Lower leg skin (tissue), 4 donors: Measurements from ENCODE around the gene SMARCA2. TPM values are rescaled to one million over a fixed set of nuclear protein-coding genes. Genes with fewer than 3 reads are reported as not detected.

Experiments used
- DNase-seq, 2 donors: peaks; one replicate each; pipeline ENCODE4 v3.0.0-alpha.2; 2019; ENCODE audit warnings: low spot score in 2 of 2
- H3K4me3 ChIP-seq: fragments of 200-600 bp; sonication (generic); 2 replicates; pipeline ENCODE4 v1.5.1; 2017; ENCODE audit warnings: mild to moderate bottlenecking, low read depth; ENCODE audit not compliant: poor library complexity, severe bottlenecking
- POLR2A ChIP-seq, 2 donors: fragments of 450-650 bp; IDR thresholded peaks; one replicate each; pipeline ENCODE4 v1.6.1; 2016 to 2017; ENCODE audit warnings: antibody characterized with exemption in 2 of 2, mild to moderate bottlenecking in 1 of 2, moderate library complexity in 1 of 2
- WGBS, 2 donors: methylation state at CpG; one replicate each; pipeline ENCODE4 v1.1.5; 2018; 5-methylcytosine and 5-hydroxymethylcytosine counted together
- intact Hi-C: fragments of 100-400 bp; cut with DNase I; formaldehyde crosslinking; loops from one replicate; pipeline ENCODE4 v1.15.0; 2023; ENCODE audit warnings: low total_unique reads
- total RNA-seq, 4 donors: library from RNA; depleted of rRNA; stranded (reverse); fragments of >200 nt; gene quantifications; one replicate each; pipeline ENCODE4 v1.1.0, GENCODE V29; 2016
- TF ChIP-seq, protein P1 (sequence below), 3 donors: fragments of 450-650 bp; IDR thresholded peaks; one replicate each; pipeline ENCODE4 v1.5.1; 2016; ENCODE audit warnings: antibody characterized with exemption in 3 of 3, mild to moderate bottlenecking in 3 of 3, moderate library complexity in 2 of 3

SMARCA2 gene
- total RNA-seq, 4 donors from 2014 or later, result 111 to 130 (median 114) TPM

GRCh38 chr9:2040828-2041227 lies 25.7 kb downstream of the SMARCA2 start:
- TF ChIP-seq POLR2A (IDR thresholded peaks at IDR 0.05), result no peak
- TF ChIP-seq, protein P1, sequence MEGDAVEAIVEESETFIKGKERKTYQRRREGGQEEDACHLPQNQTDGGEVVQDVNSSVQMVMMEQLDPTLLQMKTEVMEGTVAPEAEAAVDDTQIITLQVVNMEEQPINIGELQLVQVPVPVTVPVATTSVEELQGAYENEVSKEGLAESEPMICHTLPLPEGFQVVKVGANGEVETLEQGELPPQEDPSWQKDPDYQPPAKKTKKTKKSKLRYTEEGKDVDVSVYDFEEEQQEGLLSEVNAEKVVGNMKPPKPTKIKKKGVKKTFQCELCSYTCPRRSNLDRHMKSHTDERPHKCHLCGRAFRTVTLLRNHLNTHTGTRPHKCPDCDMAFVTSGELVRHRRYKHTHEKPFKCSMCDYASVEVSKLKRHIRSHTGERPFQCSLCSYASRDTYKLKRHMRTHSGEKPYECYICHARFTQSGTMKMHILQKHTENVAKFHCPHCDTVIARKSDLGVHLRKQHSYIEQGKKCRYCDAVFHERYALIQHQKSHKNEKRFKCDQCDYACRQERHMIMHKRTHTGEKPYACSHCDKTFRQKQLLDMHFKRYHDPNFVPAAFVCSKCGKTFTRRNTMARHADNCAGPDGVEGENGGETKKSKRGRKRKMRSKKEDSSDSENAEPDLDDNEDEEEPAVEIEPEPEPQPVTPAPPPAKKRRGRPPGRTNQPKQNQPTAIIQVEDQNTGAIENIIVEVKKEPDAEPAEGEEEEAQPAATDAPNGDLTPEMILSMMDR (IDR thresholded peaks at IDR 0.05), result no peak
- 75 to 85% methylated on average over 3 of the region's 3 CpGs for WGBS, 2 donors
- H3K4me3 ChIP-seq, result no peak overlapping the region
- DNase-seq, result no peak
- intact Hi-C loops, result no loop called here

- whole genome bisulfite sequencing, 2 donors, result 88 to 93% methylated on average over 2 of the region's 2 CpGs
- no peak for TF ChIP-seq POLR2A (IDR thresholded peaks at IDR 0.05)
- TF ChIP-seq, protein P1 (IDR thresholded peaks at IDR 0.05), result no peak
- H3K4me3 ChIP-seq, result no peak overlapping the region
- no peak for DNase-seq
- intact Hi-C loops, result no loop called here
Observed at GRCh38 chr9:2041736-2042135, 26.6 kb downstream of the SMARCA2 start.

DNA sequence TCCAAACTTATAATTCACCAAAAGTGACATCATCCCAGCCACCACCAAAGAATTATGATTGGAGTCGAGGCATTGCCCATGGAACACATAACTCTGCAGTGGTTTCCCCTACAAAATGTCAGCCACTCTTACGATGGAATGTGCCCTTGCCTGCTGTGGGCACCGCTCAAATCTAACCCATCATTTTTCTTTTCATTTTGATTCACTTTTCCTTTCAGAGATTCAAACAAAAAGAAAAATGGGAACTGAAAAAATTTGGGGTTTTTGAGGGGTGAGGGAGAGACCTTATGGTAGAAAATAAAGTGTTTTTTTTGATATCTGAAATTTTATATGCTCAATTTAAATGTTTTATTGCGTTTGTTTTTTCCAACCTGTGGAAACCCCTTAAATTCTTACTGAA lies 28.1 kb downstream of the SMARCA2 start:
- intact Hi-C loops, result no loop called here
- WGBS, 2 donors, result 76 to 80% methylated on average over 4 of the region's 4 CpGs
- no peak overlapping the region for H3K4me3 ChIP-seq
- DNase-seq, result no peak
- TF ChIP-seq, protein P1 (IDR thresholded peaks at IDR 0.05), result no peak
- TF ChIP-seq POLR2A (IDR thresholded peaks at IDR 0.05), result no peak

GRCh38 chr9:2043881-2044462 lies 28.8 kb downstream of the SMARCA2 start:
- DNase-seq, result no peak
- no peak overlapping the region for H3K4me3 ChIP-seq
- WGBS, 2 donors, result 82 to 85% methylated on average over 12 of the region's 12 CpGs
- TF ChIP-seq POLR2A (IDR thresholded peaks at IDR 0.05), result no peak
- TF ChIP-seq, protein P1 (IDR thresholded peaks at IDR 0.05), result no peak
- intact Hi-C loops, result no loop called here

- WGBS, 2 donors, result 84 to 88% methylated on average over 38 to 53 of the region's 54 CpGs
- intact Hi-C loops, result no loop called here
- DNase-seq, result no peak
- TF ChIP-seq POLR2A (IDR thresholded peaks at IDR 0.05), result no peak
- TF ChIP-seq, protein P1 (IDR thresholded peaks at IDR 0.05), result no peak
- H3K4me3 ChIP-seq, result no peak overlapping the region
Observed at GRCh38 chr9:2047144-2047671, 32.1 kb downstream of the SMARCA2 start.

DNA sequence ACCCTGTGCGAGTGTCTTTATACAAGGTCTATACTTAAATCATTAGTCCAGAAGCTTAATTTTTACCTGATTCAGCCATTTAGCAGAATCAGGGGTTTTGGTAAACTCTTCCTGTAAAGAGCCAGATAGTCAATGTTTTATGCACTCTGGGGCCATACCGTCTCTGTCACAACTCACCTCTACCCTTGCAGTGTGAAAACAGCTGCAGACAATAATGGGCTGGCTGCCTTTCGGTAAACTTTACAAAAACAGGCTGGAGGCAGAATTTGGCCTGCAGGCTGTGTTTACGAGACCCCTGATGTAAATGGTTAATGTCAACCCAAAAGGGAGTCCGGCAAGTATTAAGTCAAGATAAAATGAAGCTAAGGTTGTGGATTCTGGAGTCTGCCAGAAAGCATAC lies 32.8 kb downstream of the SMARCA2 start:
- intact Hi-C loops, result no loop called here
- H3K4me3 ChIP-seq, result no peak overlapping the region
- 94 to 96% methylated on average over 5 of the region's 5 CpGs for WGBS, 2 donors
- TF ChIP-seq, protein P1 (IDR thresholded peaks at IDR 0.05), result no peak
- no peak for TF ChIP-seq POLR2A (IDR thresholded peaks at IDR 0.05)
- no peak for DNase-seq
